Breast epithelium (tissue), 4 donors: ENCODE results near the gene PLEKHO2. TPM values are rescaled to one million over a fixed set of nuclear protein-coding genes. Genes with fewer than 3 reads are reported as not detected.
A peak's percentile ranks its signal among the peaks of the same experiment; 100 is the strongest.

Experiments
- DNase-seq, 2 donors: peaks; one replicate each; pipeline ENCODE4 v3.0.0-alpha.2; 2019; ENCODE audit warnings: low spot score in 2 of 2
- H3K27ac ChIP-seq, 2 donors: fragments of 200-600 bp; sonication (generic) in 1 of 2; one replicate each; pipeline ENCODE4 v1.5.1; 2016 to 2019; ENCODE audit warnings: mild to moderate bottlenecking in 1 of 2
- H3K27me3 ChIP-seq, 2 donors: fragments of 200-600 bp; sonication (generic) in 1 of 2; one replicate each; pipeline versions ENCODE4 v1.5.1 to v1.6.0; 2017 to 2019; ENCODE audit warnings: control low read depth in 1 of 2, mild to moderate bottlenecking in 1 of 2
- H3K36me3 ChIP-seq: fragments of 200-600 bp; one replicate; pipeline ENCODE4 v1.5.1; 2019
- H3K4me1 ChIP-seq, 2 donors: fragments of 200-600 bp; sonication (generic); one replicate each; pipeline ENCODE4 v1.5.1; 2016 to 2019; ENCODE audit warnings: control low read depth in 1 of 2
- H3K4me3 ChIP-seq, 3 donors: fragments of 200-600 bp; sonication (generic); 1 replicate in 2 of 3; 2 replicates in 1 of 3; pipeline ENCODE4 v1.5.1; 2016 to 2019; ENCODE audit warnings: mild to moderate bottlenecking in 3 of 3, moderate library complexity in 2 of 3
- H3K9me3 ChIP-seq, 2 donors: fragments of 200-600 bp; sonication (generic) in 1 of 2; one replicate each; pipeline ENCODE4 v1.5.1; 2016 to 2019; ENCODE audit warnings: control low read depth in 1 of 2
- POLR2A ChIP-seq: fragments of 450-650 bp; IDR thresholded peaks from one replicate; pipeline ENCODE4 v1.6.1; 2016; ENCODE audit warnings: antibody characterized with exemption, mild to moderate bottlenecking, moderate library complexity
- POLR2AphosphoS5 ChIP-seq, 3 donors: sonication (generic); formaldehyde crosslinking; IDR thresholded peaks; one replicate each; pipeline ENCODE4 v1.6.1; 2017; ENCODE audit warnings: antibody characterized with exemption in 3 of 3
- intact Hi-C: fragments of 100-400 bp; cut with DNase I; formaldehyde crosslinking; loops from one replicate; pipeline ENCODE4 v1.15.1; 2023; ENCODE audit warnings: low total_unique reads
- total RNA-seq, 3 donors: library from RNA; depleted of rRNA; stranded (reverse); fragments of >200 nt; gene quantifications; one replicate each; pipeline ENCODE4 v1.1.0, GENCODE V29; 2016
- TF ChIP-seq, protein P1 (sequence below), 3 donors: fragments of 450-650 bp; IDR thresholded peaks; one replicate each; pipeline ENCODE4 v1.5.1; 2016 to 2017; ENCODE audit warnings: antibody characterized with exemption in 3 of 3, mild to moderate bottlenecking in 3 of 3, moderate library complexity in 3 of 3

PLEKHO2 gene
- total RNA-seq, 3 donors from 2014 or later: 21.1 to 33.3 (median 26.5) TPM

DNA sequence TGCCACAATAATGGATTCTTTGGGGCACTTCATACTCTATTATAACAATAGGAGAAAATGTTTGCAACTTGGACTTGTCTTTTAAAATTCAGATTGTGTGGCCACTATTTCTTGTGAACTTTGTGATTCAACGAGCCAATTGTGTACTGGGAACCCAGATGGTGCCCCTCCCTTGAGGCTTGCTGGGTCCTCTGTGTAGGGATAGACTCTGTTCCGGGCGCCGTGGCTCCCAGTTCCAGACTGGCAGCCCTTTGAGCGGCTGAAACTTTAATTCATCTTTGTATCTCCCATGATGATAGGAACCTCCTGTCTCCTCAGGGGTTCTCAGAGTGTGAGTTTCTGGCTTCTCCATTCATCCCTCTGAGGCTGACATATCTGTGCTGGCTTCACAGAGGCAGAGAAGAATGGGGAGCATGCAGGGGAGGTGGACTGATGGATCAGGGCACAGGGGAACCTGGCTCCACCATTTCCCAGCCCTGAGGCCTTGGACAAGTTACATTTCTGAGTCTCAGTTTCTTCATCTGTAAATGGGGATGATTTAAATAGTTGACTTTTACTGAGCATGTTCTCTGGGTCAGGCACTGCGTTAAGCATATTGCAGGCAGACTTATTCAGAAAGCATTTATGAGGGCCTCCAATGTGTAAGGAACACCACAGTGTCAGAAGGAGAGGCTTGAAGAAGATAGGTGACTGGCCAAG lies 54.8 kb downstream of the PLEKHO2 start:
- peak overlapping the region; percentile 25 to 91 for H3K27ac ChIP-seq
- no peak for TF ChIP-seq POLR2A
- TF ChIP-seq, protein P1, sequence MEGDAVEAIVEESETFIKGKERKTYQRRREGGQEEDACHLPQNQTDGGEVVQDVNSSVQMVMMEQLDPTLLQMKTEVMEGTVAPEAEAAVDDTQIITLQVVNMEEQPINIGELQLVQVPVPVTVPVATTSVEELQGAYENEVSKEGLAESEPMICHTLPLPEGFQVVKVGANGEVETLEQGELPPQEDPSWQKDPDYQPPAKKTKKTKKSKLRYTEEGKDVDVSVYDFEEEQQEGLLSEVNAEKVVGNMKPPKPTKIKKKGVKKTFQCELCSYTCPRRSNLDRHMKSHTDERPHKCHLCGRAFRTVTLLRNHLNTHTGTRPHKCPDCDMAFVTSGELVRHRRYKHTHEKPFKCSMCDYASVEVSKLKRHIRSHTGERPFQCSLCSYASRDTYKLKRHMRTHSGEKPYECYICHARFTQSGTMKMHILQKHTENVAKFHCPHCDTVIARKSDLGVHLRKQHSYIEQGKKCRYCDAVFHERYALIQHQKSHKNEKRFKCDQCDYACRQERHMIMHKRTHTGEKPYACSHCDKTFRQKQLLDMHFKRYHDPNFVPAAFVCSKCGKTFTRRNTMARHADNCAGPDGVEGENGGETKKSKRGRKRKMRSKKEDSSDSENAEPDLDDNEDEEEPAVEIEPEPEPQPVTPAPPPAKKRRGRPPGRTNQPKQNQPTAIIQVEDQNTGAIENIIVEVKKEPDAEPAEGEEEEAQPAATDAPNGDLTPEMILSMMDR (IDR thresholded peaks at IDR 0.05): no peak
- no peak for TF ChIP-seq POLR2AphosphoS5 (IDR thresholded peaks at IDR 0.05)
- peaks cover 0 to 15% of the 10 kb centered on the region in 2 donors for H3K4me1 ChIP-seq
- no peak overlapping the region for H3K4me3 ChIP-seq
- intact Hi-C loops: no loop called here
- no peak for DNase-seq
- no peaks in the 10 kb centered on the region for H3K36me3 ChIP-seq
- H3K27me3 ChIP-seq: no peaks in the 10 kb centered on the region
- H3K9me3 ChIP-seq: peaks cover 9% of the 10 kb centered on the region in 2 donors

DNA sequence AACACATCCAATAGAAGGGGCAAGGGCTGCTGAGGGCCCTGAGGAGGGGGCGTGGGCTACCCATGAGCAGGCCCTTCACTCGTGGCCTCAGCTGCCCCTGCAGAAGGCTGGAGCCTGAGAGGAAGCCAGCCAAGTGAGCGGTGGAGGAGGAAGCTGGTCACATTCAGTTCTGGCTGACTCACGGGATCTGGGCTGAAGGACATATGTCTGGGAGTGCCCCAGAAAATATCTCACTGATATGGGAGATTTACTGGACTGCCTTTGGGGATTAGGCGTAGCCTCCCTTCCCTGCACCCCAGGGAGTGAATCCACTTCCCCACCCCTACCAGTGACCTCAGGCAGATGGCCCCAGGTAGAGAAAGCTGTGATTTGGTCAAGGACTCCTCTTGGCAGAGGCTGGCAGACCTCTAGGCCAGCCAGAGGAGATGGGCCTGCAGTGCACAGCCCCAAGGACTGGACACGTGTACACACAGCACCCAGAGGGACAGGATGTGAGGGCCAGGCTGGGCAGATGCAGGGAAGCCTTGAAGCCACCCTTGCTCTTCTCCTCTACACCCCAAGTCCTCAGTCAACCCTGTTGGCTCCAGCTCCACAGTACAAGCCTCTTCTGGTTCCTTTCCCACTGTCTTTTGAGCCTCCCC lies 55.8 kb downstream of the PLEKHO2 start:
- Histone ChIP-seq H3K4me1 (peaks cover 0 to 15% of the 10 kb centered on the region in 2 donors), H3K4me3 (no peak overlapping the region), H3K27ac (peak overlapping the region; percentile 45 to 91), H3K27me3 (no peaks in the 10 kb centered on the region), H3K36me3 (no peaks in the 10 kb centered on the region), H3K9me3 (peaks cover 11 to 13% of the 10 kb centered on the region in 2 donors)
- no peak for TF ChIP-seq POLR2A
- TF ChIP-seq, protein P1 (IDR thresholded peaks at IDR 0.05): no peak
- TF ChIP-seq POLR2AphosphoS5 (IDR thresholded peaks at IDR 0.05): no peak
- intact Hi-C loops: no loop called here
- DNase-seq: no peak

DNA sequence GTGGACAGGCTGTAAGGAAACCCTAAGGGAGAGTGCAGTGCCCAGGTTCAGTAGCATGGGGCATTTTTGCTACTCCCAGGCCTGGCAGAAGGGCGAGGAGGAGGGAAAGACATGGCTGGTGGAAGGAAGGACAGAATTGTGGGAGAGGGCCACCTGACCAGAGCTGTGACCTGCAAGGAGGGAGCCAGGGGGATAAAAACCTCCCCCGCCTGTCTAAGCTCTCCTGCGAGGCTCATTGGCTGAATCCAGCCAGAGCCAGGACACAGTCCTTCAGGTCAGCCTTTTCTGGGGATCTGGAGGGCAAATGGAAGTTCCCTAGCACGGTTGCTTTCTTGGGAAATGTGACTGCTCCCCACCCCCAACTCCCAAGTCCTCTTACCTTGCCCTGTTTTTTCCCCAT lies 56.7 kb downstream of the PLEKHO2 start:
- TF ChIP-seq POLR2AphosphoS5 (IDR thresholded peaks at IDR 0.05): no peak
- TF ChIP-seq, protein P1 (IDR thresholded peaks at IDR 0.05): no peak
- no peak overlapping the region for H3K4me3 ChIP-seq
- peaks cover 0 to 15% of the 10 kb centered on the region in 2 donors for H3K4me1 ChIP-seq
- H3K27me3 ChIP-seq: no peaks in the 10 kb centered on the region
- H3K27ac ChIP-seq: peak overlapping the region in 1 of 2 donors; percentile 91
- peaks cover 11 to 13% of the 10 kb centered on the region in 2 donors for H3K9me3 ChIP-seq
- intact Hi-C loops: no loop called here
- DNase-seq: no peak
- H3K36me3 ChIP-seq: no peaks in the 10 kb centered on the region

DNA sequence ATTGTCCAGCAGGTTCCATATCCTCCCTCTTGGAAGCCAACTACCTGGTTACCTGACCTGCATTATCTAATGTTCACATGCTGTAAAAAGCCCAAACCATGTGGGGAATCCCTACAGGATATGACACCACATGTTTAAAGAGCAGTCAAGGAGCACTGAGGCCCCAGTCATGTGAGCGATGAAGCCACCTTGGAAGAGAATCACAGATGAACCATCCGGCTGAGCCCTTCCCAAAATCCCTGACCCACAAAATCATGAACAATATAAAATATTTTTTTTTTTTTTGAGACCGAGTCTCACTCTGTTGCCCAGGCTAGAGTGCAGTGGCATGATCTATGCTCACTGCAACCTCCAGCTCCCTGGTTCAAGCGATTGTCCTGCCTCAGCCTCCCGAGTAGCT lies 59.4 kb downstream of the PLEKHO2 start:
- H3K9me3 ChIP-seq: peaks cover 11 to 13% of the 10 kb centered on the region in 2 donors
- no peaks in the 10 kb centered on the region for H3K36me3 ChIP-seq
- TF ChIP-seq POLR2A (no peak), POLR2AphosphoS5 (IDR thresholded peaks at IDR 0.05) (no peak)
- TF ChIP-seq, protein P1 (IDR thresholded peaks at IDR 0.05): no peak
- DNase-seq: no peak
- no peaks in the 10 kb centered on the region for H3K27me3 ChIP-seq
- intact Hi-C loops: loop anchor here (5.0 kb wide), 1 partner anchor 354 kb away; no protein-coding TSS in a partner anchor
- H3K27ac ChIP-seq: no peak overlapping the region
- H3K4me3 ChIP-seq: no peak overlapping the region
- peaks cover 0 to 4% of the 10 kb centered on the region in 2 donors for H3K4me1 ChIP-seq

DNA sequence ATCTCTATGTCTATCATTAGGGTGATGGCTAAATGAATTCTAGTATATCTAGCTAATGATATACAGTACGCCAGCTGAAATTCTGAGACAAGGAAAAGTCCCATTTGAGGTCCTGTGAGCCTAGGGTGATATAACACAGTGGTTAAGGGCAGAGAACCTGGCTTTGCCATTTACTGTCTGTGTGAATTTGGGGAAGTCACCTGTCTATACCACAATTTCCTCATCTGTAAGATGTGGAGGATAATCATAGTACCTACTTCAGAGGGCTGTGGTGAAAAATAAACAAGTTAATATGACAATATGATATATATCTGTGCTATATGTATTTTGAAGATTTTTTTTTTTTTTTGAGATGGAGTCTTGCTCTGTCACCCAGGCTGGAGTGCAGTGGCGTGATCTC lies 60.2 kb downstream of the PLEKHO2 start:
- Histone ChIP-seq H3K27me3 (no peaks in the 10 kb centered on the region), H3K9me3 (peaks cover 11 to 13% of the 10 kb centered on the region in 2 donors), H3K36me3 (no peaks in the 10 kb centered on the region), H3K4me3 (no peak overlapping the region), H3K27ac (no peak overlapping the region), H3K4me1 (peaks cover 0 to 4% of the 10 kb centered on the region in 2 donors)
- intact Hi-C loops: loop anchor here (5.0 kb wide), 1 partner anchor 355 kb away; no protein-coding TSS in a partner anchor
- TF ChIP-seq POLR2AphosphoS5 (IDR thresholded peaks at IDR 0.05) (no peak), POLR2A (no peak)
- TF ChIP-seq, protein P1 (IDR thresholded peaks at IDR 0.05): no peak
- no peak for DNase-seq
